ENCODE measurements around the gene E4F1.

DNA sequence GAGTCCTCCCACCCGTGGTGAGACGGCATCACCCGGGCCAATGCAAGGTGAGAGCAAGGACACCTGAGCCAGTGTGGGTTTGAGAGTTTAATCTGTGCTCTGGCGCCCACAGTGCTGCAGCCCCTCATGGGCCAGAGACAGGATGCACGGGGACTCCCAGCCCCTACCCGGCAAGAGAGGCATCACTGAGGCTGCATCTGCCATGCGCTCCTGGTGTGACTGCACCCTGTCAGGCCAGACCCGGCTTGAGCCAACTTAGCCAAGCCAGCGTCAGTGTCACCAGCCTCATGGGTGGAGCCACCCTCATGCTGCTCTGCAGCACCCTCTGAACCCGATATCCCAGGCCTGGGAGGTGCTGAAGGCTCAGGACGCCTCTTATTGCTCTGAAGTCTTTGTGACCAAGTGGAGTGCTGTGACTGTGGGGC is 11.5 kb upstream of the E4F1 start:
- TF ChIP-seq POLR2A (IDR thresholded peaks at IDR 0.05) (no peak), CTCF (IDR thresholded peaks at IDR 0.05) (no peak), EP300 (IDR thresholded peaks at IDR 0.05) (no peak)
